ENCODE data around the gene CA4.

Gene CA4

DNA sequence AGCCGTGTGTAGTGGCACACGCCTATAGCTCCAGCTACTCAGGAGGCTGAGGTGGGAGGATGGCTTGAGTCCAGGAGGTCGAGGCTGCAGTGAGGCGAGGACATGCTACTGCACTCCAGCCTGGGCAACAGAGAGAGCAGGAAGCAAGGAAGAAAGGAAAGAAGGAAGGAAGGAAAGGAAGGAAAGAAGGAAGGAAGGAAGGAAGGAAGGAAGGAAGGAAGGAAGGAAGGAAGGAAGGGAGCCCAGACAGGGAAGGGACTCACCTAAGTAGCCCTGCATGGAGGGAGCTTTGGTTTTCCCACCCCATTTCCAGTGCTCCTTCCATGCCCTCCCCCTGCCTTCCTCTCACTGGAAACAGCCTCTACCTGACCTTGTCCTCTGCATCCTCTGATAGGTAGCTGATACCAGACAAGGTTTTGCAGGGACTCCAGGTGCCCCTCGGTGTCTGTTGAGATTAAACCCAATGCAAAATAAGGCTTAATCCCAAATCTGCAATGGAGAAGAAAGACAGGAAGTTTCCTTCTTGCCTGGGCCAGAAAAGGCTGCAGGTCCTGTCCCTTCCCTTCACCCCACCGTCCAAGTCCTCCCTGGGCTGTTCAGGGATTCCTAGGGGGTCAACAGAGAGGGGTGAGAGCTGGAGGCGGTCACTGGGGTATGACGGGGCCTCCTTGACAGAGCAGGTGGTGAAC is 21.5 kb upstream of the CA4 start:
- DNase-seq = no peak

DNA sequence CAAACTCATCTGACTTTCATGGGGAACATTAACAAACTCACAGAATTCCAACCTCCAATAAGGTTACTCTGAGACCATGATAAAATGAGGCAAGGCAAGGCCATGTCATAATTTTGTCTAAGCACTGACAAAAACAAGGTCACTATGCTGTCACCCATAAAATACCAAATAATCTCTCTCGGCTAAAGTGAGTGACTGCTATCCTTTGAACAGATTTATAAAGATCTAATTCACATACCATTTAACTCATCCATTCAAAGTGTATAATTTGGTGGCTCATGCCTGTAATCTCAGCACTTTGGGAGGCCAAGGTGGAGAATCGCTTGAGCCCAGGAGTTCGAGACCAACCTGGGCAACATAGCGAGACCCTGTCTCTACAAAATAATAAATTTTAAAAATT is 20.6 kb upstream of the CA4 start:
- DNase-seq = no peak

DNA sequence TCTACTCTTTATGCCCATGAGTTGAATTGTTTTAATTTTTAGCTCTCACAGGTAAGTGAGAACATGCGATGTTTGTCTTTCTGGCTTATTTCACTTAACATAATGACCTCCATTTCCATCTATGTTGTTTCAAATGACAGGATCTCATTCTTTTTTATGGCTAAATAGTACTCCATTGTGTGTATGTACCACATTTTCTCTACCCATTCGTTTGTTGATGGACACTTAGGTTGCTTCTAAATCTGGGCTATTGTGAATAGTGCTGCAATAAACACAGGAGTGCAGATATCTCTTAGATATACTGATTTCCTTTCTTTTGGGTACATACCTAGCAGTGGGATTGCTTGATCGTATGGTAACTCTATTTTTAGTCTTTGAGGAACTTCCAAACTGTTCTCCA is 19.3 kb upstream of the CA4 start:
- no peak for DNase-seq

DNA sequence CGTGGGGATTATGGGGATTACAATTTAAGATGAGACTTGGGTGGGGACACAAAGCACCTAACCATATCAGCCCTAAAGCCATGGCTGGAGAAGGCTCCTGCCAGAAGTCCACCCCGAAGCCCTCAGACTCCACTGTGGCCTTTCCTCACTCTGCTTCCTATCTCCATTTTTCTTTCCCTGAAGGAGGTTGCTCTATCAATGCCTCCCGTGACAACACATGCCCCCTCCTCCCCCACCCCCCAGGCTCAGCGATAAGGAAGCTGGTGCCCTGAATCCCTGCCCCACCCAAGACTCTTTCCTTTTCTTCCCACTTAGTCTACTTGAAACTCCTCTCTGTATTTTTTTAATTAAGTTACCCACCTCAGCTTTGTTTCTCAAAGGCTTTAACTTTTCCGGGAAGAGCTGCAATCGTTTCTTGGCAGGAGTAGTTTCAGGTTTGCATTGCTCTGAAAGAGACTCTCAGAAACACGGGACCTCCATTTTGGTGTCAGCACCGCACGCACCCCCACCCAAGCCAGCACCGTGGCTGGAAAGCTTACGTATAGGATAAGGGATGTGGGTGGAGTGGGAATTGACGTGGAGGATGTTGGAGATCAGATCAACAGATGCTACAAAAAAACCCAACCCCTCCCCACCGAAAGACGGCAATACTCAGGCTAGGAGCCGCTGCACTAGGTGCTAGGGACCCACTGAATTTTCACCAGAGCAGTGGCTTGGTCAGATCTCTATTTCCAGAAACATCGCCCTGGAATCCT is 15.2 kb upstream of the CA4 start:
- no peak for DNase-seq

DNA sequence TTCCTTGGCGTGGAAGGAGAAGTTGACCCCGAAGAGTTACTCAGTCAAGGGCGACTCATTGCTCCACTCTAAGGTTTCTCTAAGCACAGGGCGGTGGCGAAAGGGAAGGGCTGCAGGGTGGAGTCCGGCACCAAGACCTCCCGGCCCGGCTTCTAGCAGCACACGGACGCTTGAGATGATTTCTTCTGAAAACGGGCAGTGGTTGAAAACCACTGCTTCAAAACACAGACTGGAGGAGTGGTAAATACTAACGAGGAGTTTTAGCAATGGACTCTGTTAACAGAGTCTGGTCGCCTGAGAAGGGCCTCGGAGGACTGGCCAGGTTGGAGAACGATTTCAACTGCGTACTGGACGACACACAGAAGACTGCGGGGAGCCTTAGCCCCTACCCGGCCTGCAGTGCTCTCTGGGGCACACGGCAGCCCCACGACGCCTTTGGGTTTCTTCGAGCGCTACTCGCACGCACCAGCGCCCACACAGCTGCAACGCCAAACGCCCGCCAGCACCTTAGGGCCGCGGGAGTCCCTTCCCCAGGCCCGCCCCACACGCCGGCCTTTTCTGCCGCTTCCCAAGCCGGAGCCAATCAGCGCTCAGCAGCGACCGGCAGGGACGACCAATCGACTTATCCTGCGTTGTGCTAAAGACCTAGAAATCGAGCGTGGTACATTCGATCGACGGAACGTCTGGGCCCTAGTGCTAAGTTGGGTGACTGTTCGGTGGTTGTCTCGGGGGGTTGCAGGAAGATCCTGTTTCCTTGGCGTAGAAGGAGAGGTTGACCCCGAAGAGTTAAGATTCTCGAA is 14.4 kb upstream of the CA4 start:
- DNase-seq = peak; percentile 79

DNA sequence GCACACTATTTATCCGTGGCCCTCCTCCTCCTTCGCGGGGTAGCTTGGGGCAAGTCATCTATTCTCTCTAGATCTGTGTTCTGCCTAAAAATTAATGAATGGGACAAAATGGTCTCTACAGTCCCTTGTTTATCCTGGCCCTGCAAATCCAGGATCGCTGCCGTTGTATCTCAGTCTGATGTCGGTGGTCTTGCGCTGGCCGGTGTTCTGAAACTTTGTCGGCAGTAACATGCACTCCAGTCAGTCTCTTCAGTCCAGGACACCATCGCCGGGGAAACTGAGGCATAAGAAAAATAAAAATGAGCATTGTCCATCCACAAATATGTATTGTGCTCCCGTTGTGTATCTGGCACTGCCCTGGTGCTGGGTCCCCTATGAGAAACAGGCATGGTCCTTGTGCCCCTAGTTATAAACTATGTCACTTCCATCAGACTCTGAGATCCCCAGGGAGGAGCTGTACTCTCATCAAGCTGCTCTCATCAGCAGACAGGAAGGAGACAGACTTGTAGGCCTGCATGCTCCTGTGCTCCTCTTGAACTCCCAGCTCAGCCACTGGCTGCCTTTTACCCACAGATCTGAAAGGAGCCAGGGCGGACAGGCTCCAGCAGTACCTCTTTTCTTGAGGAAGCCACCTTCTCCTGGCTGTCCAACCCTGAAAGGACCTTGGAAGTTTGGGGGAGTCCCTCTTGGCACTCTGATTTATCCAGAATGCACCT is 13.7 kb upstream of the CA4 start:
- DNase-seq = no peak

DNA sequence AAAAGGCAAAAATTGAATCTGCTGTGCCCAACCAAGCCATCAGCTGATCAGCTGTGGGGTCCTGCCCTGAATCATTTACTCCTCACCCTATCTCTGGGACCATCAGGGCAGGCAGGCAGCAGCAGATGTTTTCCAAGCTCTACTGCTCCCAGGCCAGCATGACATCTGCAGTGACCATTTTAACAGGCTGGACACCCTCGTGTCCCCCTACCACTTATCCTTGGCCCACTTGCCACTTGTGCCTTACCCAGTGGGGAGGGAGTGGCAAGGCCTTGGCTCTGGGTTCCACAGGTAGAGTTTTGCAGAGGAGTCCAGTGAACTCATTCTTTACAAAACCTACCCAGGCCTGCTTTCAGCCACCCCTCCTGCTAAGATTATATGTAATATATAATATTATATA is 12.0 kb upstream of the CA4 start:
- no peak for DNase-seq

DNA sequence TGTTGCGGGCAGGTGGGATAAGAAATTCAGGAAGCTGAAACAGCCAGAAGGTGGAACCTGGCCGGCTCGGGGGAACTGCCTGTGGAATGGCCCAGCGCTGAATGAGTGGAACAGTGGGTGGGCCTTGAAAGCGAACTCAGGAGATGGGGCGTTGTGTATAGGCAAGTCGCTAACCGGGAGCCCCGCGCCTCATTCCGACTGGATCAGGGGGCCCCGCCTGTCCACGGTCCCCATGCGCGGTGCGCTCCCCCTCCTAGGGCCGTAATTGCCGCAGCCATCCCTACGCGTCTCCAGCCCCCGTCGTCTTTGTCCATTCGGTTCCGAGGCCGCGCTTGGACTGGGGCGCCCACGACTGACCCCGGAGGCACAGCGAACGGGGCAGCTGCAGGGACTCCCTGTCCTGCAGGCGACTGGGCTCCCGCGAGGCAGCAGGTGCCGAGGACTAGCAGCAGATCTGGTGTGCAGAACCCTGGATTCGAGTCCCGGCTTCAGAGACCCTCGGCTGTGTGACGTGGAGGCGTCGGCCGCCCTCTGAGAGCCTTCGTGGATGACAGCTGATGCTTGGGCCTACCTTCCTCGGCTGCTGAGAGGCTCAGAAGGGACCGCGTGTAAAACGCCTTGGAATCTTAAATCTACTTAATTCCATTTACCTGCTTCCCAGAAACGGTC is 10.9 kb upstream of the CA4 start:
- DNase-seq = no peak

DNA sequence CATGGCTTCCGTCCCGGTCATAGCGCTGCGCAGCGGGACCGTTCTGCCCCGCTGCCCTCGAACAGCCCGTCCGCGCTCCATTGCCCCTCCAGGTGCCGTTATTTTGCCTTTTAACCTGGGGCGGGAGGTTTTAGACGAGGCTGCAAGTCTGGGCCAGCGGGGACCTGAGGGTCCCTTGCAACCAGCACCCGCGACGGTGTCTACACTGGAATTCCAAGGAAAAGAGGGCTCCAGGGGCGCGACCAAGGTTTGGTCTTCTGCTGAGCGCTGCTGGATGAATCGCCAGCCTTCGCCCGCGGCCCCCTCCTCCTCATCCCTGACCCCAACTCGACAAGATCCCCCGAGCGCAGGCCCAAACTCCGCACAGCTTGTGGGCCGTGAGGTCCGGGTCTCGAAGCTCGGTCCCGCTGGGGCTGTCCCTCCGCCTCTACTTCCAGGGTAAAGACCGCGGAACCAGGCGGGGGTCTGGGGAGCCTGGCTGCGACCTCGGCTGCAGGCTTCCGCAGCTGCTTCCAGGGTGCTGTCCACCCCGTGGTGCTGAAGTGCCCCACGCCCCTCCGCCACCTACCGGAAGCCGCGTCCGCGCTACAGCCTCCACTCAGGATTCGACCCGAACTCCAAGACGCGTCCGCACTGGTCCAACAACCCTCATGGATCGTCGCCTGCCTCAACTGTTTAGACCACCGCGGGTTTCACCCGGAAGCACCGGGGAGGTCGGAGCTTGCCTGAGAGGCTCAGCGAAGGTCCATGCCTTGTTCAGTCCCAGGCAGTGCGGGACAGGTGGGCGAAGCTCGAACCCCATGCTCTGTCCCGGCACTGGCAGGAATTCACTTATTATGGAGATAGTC is 10.1 kb upstream of the CA4 start:
- peak; percentile 78 for DNase-seq

DNA sequence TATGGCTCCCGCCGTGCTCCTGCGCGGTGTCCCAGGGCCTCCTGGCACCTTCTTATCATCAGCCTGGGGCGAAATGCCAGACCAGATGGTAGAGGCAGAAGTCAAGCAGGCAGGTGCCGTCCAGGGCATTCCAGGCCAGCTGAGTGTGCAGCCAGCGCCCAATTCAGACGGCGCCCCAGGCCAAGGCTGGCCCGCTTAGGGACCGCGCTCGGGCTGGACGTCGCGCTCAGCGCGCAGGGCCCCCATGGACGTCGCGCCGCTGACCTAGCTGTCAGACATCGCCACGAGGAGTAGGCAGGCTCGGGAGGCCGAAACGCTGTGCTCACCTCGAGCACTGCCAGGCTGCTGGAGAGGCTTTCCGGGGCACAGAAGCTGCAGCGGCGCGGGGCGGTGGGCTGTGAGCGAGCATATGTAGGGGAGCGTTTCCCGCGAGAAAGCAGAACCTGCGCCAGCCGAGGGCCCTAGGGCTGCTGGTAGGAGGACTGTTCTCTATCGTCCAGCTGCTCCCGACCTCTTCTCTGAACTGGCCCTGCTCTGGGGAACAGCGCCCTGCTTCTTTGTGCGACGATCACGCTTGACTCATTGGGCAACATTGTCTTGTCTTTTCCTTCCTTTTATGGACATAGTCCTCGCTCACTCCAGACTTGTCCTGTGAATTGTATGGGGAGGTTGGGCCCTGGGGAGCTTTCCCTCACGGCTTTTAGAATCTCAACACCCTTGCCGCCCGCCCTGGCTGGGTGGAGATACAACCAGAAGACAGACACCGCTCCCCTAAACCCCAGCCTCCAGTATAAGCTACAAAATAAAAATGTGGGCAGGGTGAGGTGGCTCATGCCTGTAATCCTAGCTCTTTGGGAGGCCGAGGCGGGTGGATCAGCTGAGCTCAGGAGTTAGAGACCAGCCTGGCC is 8.4 kb upstream of the CA4 start:
- peak; percentile 16 for DNase-seq

DNA sequence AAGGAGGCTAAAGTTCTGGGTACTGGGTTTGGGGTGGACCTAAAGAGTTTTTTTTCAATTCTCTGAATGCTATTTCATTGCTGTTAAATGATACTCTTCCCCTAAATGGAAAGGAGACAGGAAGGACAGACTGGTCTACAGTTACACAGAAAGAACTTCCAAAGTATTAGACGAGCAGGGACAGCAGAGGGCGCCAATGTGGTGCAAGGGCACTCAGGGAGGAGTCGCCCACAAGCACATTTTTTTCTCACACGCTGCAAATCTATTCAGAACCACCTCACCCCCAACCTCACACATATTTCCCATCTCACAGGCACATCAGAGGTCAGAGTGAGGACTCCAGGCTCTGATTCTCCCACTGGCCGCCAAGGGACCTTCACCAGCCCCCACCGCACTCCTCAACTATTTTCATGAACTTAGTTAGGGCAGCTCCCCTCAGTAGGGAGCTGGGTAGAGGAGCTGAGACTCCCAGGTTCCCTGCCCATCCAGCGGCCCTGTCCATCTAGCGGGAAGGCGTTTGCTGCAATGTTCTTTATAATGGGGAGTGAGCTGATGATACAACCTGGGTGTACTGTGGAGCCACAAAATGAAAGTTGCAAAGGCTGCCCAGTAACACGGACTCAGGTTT is 6.8 kb upstream of the CA4 start:
- peak; percentile 63 for DNase-seq

DNA sequence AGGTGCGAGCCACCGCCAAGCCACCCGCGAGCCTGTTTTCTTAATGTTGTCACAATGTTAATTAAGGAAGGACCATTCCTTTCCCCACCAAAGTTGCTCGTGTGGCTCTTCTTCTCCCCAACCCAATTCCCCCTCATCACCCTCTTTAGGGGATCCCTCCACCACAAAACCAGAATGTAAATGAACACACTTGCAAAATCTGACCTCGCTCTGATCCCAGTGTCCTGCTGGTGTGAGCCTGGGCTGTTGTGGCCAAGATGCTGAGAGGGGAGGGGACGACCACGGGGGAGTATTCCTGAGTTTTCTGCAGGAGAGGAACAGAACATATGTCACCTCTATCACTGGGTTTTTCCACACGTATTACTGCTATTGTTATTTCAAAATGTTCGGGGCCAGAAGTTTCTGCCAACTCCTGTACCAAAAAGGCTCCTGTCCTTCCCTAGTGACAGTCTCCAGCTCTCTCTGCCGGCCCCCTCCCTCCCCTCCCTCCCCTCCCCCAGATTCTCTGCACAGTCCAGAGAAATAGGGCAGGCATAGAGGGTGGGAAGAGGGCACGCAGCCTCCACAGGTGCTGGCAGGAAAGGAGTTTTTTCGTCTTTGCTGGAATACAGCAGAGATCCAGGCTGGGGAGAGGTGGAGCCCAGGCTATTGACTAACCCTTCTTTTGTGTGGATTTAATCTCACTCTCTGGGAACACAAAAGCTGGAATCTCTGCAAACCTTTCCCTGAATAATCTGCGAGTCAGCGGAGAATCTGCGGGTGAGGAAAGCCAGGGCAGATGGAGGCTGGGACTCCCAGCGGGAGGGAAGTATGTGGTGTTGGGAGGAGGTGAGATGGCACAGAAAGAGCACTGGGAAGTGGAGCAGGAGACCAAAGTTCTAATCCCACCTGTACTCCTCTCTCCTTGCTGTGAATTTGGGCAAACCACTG is 4.5 kb upstream of the CA4 start:
- no peak for DNase-seq

DNA sequence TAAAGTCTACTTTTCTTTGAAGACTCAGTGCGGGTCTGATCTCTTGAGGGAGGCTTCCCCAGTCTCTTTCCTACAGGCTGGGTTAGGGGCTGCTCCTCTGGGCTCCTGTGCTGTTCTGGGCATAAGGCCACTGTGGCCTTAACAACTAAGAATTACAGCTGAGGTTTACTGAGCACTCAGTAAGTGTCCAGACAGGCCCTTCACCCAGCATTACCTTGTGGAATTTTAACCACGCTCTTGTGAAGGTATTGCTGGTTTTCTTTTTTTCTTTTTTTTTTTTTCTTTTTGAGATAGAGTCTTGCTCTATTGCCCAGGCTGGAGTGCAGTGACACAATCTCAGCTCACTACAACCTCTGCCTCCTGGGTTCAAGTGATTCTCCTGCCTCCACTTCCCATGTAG is 3.6 kb upstream of the CA4 start:
- no peak for DNase-seq

DNA sequence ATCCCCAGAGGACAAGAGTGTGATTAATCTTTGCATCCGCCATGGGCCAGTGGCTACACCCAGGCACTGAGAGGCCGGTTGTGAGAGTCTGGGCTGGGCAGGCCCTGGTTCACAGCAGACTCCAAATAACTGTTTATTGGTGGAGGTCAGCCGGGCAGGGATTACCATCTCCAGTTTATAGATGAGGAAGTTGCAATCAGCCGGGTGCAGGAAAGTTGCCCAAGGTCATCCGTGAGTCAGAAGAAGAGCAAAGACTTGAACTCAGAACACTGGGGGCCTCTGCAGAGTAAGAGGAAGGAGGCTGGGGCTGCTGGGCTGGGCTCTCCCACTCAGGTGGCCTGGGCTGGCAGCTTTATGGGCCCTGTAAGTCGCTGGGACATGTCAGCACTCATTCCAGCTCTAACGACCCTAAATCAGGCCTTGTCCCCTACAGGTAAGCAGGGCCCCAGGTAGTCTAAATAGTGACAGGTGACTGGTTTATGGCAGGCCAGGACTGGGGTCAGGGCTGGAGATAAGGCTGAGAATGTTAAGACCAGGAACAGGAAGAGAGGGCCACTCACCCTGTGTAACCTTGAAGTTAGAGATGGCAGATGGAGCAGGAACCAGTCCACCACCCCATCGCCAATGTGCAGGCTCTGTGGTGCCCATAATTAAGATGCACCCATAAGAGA is 2.1 kb upstream of the CA4 start:
- no peak for DNase-seq

DNA sequence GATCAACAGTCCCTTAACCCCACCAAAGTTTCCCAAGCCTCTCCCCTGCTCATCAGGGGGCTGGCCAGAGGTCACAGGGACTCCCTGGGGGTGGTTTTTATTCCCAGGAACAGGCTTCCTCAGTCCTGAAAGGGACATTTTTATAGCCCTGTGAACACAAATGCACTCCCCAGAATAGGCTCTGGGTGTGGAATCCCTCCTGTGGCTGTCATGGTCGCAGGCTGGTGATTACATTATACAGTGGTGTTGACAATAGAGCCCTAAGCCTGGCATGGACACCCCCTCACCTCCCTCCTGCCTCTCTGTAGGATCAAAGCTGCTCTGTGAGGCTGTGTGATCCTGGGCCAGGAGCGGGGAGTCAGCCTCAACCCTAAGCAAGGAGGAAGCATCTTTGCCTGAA is 1.4 kb upstream of the CA4 start:
- no peak for DNase-seq

DNA sequence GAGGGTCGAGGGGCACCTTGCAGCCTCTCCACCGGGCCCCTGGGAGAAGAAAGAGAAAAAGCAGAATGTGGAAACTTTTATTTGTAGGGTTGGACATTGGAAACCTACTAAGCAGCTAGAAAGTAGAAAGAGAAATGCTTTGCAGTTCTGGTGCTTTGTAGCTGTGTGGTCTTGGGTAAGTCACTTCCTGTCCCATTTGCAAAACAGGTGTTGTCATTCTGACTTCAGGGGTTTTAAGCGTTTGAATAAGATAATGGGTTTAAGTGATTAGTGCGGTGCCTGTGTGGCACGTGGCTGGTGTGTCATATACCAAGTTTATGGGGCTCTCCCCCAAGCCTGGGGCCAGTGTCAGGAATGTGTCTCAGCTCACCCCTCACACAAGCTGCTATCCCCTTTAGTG is 1.6 kb downstream of the CA4 start:
- DNase-seq = no peak

DNA sequence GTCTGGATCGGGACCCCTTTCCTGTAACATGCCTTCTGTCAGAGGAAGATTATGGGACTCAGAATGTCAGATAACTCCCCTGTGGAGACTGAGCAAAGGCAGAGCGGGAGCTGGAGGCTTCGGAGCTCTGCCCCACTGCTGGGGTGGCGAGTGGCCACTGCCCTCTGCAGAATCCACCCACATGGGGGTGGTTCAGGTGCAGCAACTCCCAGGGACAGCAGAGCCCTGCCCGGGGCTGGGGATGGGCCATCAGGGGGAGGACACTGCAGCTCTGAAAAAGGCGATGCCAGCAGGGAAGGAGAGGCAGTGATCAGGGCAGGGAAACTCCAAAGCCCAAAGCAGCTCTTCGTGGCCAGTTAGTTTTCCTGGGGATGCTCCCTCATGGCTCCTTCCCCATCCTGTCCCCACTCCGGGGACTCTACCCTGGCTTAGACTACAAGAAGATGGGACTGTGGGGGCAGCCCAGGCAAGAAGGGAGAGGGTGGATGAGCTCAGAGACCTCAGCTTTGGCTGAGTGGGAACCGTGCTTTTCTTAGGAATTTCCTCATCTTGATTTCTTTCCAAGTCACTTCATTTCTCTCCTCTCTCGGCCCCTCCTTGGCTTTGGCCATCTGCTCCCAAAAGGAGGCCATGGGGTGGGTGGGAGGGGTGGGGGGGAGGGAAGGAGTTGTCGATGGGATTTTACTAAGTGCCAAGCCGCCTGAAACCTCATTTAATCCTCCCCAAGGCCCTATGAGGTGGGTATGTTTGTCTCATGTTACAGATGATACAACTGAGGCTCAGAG is 4.0 kb downstream of the CA4 start:
- DNase-seq = no peak

All from right kidney (tissue), 1 donor.